ENCODE measurements around the gene FDXR.
"Not testable (repeated sequence)": the region's sequence is repeated elsewhere in the genome, so short reads cannot be mapped to it uniquely, and the experiment has no call there.

FDXR gene, protein sequence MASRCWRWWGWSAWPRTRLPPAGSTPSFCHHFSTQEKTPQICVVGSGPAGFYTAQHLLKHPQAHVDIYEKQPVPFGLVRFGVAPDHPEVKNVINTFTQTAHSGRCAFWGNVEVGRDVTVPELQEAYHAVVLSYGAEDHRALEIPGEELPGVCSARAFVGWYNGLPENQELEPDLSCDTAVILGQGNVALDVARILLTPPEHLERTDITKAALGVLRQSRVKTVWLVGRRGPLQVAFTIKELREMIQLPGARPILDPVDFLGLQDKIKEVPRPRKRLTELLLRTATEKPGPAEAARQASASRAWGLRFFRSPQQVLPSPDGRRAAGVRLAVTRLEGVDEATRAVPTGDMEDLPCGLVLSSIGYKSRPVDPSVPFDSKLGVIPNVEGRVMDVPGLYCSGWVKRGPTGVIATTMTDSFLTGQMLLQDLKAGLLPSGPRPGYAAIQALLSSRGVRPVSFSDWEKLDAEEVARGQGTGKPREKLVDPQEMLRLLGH

DNA sequence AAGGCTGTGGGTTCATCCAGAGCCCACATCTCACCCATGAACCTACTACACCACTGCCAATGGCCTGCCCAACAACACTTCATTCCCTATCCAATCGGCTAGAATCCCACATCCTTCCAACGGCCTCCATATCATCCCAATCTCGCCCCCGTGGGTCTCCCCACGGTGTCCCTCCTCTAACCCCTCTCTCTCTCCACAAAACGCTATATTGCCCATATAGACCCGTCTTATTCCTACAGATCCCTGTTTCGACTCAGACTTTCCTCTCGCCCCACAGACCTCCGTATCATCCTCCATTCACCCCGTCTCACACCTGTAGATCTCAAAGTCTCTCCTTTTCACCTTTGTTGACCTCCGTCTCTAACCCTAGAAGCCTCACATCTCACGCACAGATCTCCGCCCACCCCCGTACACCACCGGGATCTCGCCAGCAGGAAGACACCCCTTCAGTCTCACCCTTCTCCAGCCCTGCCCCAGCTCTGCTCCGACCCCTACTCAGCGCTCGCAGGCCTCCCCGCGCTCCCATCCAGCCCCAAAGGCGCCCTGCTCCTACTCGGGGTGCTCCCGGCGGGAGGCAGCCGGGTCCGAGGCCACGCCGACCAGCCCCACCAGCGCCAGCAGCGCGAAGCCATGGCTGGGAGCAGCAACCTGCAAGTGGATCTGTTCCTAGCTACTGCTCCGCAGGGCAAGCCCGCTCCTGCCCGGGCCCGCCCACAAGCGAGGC lies at the start of gene FDXR:
FDXR (minus strand) TSS at position 682 of the 724 bp plus-strand sequence; CDS start at position 632, 50 bp downstream.
- DNase-seq: no peak

DNA sequence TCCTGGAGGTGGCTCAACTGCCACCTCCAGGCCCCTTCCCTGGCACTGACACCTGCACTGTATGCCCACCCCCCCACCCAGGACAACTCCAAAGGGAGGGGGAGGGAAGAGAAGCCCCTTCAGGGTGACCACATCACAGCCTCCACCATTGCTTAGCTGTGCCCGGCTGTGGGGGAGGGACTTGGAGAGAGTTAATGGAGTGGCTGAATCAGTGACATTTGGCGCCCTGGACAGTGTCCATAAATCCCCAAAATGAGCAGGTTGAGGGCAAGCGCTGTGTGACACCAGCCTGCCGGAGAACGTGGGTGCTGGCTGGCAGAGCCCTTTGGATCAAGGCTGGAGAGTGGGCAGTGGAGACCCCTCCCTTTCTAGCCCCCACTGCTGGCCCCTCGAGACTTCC lies 49.4 kb upstream of the FDXR start:
- DNase-seq: no peak

DNA sequence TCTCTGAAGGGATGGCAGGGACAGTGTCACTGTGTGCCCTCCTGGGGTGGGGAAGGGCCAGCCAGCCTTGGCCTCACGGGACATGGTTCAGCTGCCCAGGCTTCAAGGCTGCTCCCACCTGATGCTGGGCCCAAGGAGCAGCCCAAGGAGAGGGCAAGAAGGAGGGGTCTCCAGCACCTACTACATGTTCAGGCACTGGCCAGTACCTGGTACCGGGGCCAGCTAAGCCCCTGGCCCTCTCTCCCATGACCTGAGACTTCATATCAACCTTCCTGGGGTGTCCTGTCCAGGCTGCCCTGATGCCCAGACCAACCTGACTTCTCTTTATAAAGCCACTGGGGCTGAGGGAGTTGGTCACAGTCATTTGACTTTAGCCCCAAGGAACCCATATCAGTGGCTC lies 49.0 kb upstream of the FDXR start:
- no peak for DNase-seq

DNA sequence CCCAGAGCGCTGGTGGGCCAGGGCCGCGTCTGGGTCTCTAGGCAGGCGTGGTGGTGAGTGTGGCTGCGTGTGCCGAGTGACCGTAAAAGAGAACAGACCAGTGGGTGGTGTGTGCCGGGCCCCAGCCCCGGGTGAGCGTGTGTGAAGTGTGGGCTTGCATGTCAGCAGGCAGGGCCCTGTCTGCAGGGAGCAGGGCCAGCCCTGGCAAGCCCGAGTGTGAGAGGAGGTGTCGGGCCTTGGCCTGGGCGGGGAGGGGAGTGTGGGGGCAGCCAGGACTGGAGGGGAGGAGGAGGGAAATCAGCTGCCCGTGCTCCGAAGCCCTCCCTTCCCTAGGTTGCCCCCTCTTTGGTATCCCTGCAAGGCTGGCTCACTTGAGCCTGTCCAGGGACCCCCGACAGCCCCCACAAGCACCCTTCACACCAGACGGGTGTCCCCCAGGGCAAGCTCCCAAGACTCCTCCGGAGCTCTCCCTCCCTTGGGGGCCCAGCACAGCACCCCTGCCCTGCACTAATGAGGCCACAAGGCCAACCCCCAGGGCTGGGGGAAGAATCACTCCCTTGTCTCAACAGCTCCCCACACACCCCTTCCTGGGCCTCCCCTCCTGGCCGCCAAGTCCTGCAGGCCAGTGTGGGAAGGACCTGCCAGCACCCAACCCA lies 48.4 kb upstream of the FDXR start:
- DNase-seq: no peak

DNA sequence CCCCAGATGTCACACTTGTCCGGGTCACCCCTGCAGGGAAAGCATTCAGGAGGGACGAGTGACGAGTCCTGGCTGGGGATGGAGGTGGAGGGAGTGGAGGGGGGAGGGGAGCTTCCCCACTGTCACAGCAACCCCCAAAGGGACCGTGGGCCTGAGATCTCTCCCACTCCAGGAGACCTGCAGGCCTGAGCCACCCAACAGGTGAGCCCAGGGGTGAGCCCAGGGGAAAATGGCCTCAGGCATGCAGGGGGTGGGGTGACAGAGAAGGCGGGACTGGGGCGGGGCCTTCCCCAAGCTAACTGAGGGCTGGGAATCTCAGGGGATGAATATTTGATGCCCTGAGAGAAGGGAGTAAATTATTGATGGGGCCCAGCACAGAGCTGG lies 47.8 kb upstream of the FDXR start:
- no peak for DNase-seq

DNA sequence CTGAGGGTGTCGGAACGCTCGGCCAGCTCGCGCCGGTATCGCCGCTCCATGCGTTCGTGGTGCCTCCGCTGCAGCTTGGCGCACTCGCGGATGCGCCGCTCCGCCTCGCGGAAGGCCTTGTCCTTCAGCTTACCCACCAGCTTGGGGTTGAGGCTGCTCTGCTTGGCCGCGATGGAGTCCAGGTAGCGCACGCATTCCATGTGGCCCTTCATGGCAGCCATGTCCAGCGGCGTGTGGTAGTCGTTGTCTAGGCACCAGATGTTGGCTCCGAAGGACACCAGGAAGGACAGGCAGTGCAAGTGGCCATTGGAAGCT lies 47.5 kb upstream of the FDXR start:
- no peak for DNase-seq

DNA sequence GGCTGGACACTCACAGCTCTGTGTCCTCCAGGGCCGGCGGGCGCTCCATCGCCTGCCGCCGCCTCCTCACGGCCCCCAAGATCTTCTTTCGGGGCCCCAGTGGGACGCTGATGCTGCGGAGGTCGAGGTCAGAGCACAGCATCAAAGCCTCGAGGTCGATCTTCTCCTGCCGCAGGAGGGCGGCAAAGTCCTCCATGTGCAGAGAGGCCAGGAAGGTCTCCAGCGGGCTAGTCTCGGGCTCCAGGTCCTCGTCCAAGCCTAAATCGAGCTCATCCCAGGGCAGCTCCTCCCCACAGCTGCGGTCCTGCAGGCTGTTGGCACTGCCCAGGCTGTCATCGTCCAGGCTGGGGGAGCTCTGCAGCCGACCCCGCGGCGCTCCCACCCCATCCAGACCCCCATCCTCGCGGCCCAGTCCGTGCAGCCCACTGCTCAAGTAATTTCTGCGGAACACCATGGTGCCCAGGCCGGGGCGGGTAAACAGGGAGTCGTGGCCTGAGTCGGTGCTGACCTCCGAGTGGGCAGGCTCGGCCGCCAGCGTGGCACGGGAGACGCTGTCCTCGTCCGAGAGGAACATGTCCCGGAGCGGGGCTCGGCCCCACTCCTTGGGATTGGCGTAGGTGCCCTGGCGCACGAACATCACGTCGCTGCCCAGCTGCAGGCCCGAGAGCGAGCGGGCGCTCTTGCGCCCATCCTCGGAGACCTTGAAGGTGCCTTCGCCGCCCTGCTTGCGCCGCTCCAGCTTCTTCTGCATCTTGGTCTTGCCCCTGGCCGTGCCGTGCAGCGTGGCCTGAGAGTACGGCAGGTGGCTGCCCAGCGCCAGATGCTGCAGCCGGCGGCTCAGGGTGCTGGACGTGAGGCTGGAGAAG lies 46.9 kb upstream of the FDXR start:
- DNase-seq: no peak

DNA sequence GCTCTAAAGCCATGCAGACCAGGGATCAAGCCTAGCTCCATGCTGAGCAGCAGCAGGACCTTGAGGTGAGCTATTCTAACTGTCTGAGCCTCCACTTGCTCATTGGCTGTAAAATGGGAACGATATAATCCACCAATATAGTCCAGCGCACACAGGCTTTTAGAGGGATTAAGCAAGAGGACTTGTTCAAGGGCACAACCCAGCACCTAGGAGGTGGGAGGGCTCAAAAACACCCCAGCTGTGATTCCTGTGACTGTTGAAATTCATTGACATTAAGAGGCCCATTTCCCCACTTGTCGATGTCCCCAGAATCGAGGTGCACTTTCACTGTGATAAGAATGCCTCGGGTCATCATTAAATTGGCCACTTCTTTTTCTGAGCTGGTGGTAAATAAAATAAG lies 46.1 kb upstream of the FDXR start:
- no peak for DNase-seq

DNA sequence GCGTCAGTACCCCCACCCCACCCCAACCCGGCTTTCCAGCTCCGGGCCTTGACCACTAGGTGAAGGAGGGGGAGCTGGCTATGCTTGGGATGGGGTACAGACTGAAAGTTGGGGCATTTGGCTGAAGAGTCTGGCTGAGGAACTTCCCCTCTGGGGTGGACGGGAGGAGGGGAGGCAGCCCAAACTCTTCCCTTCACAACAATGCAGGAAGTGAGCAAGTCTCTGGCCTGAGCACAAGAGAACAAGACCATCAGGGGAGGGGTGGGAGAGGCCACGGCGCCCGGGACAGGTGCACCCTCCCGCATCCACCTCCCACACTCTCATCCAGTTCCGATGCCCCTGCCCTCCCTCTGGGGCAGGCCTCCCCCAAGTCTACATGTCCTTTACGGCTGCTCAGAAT lies 44.6 kb upstream of the FDXR start:
- no peak for DNase-seq

DNA sequence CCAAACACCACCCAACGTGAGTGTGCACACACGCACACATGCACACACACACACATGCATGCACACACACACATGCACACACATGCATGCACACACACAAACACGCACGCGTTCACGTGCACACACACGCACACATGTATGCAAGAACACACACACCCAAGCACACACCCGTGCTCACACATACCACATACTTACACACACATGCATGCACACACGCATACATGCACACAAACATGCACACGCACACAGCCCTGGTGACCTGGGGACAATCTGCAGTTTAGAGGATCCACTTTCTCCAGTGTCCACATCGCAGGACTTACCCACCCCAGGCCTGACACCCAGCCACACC lies 44.0 kb upstream of the FDXR start:
- DNase-seq: no peak

DNA sequence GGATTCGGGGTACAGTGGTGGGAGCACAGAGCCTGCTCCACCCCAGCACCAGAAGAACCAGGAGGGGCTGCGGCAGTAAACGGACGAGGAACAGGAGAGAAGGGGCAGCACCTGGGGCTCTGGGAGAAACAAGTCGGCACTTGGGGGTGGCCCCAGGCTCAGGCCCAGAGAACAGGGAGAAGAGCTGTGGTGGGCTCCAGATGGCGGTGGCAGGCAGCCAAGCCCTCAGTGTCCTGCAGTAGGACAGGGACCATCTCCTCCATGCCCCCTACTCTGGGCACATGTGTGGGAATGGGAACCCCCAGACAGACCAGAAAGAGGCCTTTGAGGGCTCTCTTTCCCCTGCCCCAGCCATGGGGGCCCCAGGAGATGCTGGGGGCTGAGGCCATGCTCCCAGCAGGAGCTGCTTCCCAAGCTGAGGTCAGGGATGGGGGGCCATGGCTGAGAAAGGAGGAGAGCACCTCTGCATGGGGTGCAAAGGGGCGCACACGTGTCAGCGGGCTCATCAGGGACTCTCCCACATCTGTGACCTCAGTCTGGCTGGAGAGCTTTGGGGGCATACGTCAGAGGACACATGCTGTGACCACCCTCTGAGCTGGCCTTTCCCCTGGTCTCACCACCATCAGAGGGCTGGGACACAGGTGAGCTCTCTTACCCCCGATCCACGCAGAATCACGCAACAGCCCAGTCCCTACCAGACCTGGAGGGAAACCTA lies 43.5 kb upstream of the FDXR start:
- DNase-seq: no peak

DNA sequence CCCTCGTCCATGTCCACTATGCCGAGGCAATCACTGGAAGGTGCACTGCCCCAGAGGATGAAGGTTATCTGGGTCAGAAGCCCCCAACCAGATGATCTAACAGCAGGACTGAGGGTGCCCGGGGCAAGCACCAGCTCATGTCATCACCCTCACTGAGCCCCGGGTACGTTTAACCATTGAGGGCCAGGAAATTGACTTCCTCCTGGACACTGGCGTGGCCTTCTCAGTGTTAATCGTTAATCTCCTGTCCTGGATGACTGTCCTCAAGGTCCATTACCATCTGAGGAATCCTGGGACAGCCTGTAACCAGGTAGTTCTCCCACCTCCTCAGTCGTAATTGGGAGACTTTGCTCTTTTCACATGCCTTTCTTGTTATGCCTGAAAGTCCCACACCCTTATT lies 38.6 kb upstream of the FDXR start:
- DNase-seq: not testable (repeated sequence)

DNA sequence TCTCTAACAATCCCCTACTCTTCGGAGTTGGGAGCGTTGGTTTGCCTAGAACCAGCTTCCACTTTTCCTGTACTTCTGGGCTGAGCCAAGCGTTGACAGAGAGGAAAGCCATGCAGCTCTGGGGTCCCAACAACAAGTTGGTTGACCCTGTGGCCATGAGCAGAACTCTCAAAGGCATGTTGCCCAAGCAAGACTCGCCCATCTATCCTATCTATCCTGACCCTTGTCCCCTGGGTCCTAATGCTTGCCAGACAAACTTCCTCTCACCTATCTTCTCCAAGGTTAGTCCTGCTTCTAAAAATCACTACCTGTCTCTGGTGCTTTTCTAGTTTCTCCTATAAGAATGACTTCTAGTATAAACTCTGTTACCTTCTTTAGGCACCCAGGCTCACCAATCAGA lies 36.3 kb upstream of the FDXR start:
- not testable (repeated sequence) for DNase-seq

DNA sequence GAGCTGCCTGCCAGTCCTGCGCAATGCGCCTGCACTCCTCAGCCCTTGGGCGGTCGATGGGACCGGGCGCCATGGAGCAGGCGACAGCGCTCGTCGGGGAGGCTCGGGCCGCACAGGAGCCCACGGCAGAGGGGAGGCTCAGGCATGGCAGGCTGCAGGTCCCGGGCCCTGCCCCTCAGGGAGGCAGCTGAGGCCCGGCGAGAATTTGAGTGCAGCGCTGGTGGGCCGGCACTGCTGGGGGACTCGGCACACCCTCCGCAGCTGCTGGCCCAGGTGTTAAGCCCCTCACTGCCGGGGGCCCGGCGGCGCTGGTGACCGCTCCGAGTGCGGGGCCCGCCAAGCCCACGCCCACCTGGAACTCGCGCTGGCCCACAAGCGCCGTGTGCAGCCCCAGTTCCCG lies 34.2 kb upstream of the FDXR start:
- no peak for DNase-seq

DNA sequence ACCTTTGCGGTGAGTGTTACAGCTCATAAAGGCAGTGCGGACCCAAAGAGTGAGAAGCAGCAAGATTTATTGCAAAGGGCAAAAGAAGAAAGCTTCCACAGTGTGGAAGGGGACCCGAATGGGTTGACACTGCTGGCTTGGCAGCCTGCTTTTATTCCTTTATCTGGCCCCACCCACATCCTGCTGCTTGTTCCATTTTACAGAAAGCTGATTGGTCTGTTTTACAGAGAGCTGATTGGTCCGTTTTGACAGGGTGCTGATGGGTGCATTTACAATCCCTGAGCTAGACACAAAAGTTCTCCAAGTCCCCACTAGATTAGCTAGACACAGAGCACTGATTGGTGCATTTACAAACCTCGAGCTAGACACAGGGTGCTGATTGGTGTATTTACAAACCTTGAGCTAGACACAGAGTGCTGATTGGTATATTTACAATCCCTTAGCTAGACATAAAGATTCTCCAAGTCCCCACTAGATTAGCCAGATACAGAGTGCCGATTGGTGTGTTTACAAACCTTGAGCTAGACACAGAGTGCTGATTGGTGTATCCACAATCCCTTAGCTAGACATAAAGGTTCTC lies 33.5 kb upstream of the FDXR start:
- DNase-seq: not testable (repeated sequence)

DNA sequence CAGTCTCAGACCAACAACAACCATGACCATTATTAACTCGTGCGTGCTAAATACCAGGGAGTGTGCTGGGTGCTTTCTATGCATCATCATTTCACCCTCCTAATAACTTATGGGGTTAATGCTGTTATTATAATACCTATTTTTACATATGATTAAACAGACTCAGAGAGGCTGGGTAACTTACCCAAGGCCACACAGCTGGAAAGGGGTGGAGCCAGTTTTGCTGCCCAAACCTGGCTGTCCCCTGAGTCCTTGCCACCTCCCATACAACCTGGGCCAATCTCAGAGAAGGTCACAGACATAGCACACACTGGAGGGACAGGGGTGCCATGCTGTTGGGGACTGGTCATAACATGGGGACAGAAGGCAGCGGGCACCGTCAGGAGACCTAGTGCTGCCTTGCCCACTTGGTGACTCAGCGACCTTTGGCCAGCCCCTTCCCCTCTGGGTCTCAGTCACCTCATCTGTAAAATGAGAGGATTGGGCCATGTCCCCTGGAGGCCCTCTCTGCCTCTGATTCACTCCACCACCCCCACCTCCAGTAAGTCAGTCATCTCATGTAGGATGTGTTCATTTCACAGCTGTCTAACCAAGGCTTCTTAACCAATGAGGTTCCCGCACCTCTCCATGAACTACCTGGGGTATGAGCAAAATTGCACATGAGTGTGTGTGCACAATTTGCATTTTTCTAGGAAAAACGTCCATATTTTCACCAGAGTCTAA lies 32.1 kb upstream of the FDXR start:
- DNase-seq: no peak

DNA sequence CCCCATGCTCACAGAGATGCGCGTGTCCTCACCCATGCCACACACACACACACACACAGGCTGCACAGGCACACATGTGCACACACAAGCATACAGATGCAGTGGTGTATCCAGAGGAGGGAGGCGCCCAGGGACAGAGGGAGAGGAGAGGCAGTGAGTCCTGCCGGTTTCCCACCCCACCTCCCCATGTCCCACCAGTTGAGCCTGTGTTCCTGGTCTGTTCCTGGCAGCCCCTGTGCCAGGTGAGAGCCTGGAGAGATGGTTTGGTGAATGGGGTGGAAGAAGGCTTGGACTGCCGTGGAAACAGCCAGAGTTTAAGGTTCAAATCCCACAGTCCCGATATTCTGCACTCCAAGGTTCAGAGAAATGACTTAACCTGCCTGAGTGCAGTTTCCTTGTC lies 30.9 kb upstream of the FDXR start:
- no peak for DNase-seq

DNA sequence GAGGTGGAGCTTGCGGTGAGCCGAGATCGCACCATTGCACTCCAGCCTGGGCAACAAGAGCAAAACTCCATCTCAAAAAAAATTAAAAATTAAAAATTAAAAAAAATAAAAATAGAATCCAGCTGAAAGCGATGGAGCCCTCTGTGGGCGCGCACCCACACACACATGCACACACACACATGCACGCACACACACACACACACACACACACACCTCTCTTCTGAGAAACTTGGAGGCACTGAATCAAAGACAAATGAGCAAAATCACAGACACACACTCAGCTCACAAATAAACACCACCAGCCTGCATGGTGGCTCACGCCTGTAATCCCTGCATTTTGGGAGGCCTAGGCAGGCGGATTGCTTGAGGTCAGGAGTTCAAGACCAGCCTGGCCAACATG lies 30.2 kb upstream of the FDXR start:
- no peak for DNase-seq

DNA sequence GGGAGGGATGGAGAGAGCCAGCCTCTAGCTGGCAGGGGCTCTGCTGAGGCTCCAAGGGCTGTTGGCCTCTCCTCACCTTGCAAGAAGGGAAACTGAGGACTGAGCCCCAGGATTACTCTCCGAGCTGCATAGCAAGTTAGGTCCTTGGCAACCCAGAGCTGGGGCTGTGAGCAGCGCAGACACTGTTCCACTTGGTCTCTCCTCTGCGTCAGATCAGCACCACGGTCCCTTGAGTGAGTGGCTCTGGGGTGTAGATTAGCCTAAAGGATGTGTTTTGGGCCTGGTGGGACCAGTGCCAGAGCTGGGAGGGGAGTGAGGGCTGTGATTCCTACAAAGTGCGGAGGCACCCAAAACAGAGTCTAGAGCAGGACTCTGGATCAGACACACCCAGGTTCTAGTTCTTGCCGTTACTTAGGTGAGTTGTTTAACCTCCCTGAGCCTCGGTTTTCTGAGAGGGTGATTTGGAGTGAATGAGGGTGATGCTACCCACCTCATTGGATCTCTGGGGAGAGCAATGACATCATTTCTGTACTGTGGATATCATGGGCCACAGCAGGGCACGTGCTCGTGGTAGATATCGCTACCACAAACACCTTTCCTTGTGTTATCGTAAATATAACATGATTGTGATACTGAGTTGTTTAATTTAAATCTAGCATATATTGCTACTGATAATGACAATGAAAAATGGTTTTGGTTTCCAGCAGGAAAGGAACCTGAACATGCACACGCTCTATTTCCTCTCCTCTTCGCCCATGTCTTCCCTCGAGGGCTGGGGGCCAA lies 28.8 kb upstream of the FDXR start:
- DNase-seq: no peak

DNA sequence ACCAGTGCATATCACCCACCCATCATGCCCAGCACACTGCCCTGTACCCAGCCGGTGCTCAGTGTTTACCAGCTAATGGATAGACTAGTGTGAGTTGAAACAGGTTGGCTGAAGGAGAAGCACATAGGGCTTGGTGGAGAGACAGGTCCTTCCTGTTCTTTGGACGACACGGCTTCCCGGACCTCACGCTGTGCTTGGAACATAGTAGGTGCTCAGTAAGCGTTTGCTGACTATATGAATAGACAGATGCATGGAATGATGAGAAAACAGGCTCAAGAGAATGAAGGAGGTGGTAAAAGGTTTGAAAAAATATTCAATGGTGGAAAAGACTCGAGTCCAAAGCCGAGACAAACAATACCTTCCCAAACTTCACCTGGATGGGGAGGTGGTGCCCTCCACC lies 27.4 kb upstream of the FDXR start:
- no peak for DNase-seq

Data from femur (tissue), 1 donor.